Neural cell (in vitro differentiated cells): ENCODE data around the gene ENPEP. TPM values are rescaled to one million over a fixed set of nuclear protein-coding genes. Genes with fewer than 3 reads are reported as not detected.

ENCODE experiments used
- H2AFZ ChIP-seq: fragments of 200-600, 300-800 bp; sonication (generic), shearing (Covaris generic); 2 replicates; pipeline ENCODE4 v1.6.0; 2014; ENCODE audit warnings: low read depth, mild to moderate bottlenecking, antibody characterized with exemption, low read length, moderate library complexity
- H3F3A ChIP-seq: fragments of 200-600 bp; shearing (Covaris generic); 2 replicates; pipeline ENCODE4 v1.6.1; 2016; ENCODE audit warnings: mild to moderate bottlenecking, moderate library complexity, mixed read lengths, antibody characterized with exemption, low read length; ENCODE audit not compliant: insufficient read depth, poor library complexity, severe bottlenecking
- H3K27ac ChIP-seq: fragments of 200-600, 300-800 bp; sonication (generic), shearing (Covaris generic); 2 replicates; pipeline ENCODE4 v1.5.1; 2014; ENCODE audit warnings: mild to moderate bottlenecking, low read length, moderate library complexity
- H3K27me3 ChIP-seq: fragments of 300-800, 200-600 bp; sonication (generic), shearing (Covaris generic); 2 replicates; pipeline ENCODE4 v1.6.0; 2014; ENCODE audit warnings: mild to moderate bottlenecking, low read depth, low read length, moderate library complexity; ENCODE audit not compliant: insufficient read depth
- H3K36me3 ChIP-seq: fragments of 300-800, 200-600 bp; sonication (generic), shearing (Covaris generic); 2 replicates; pipeline ENCODE4 v1.5.1; 2014; ENCODE audit warnings: mild to moderate bottlenecking, antibody characterized with exemption, low read length, moderate library complexity; ENCODE audit not compliant: insufficient read depth
- H3K4me2 ChIP-seq: fragments of 300-800, 200-600 bp; sonication (generic), shearing (Covaris generic); 2 replicates; pipeline ENCODE4 v1.6.0; 2014; ENCODE audit warnings: mild to moderate bottlenecking, low read length
- H3K4me3 ChIP-seq: fragments of 300-800, 200-600 bp; sonication (generic), shearing (Covaris generic); 2 replicates; pipeline ENCODE4 v1.5.1; 2014; ENCODE audit warnings: mild to moderate bottlenecking, low read length, moderate library complexity
- H3K79me2 ChIP-seq: fragments of 200-600 bp; shearing (Covaris generic); replicated peaks from 2 replicates; pipeline ENCODE4 v1.6.0; 2014; ENCODE audit warnings: mild to moderate bottlenecking, low read length, moderate library complexity; ENCODE audit not compliant: insufficient read depth
- H3K9ac ChIP-seq: fragments of 300-800, 200-600 bp; sonication (generic), shearing (Covaris generic); 2 replicates; pipeline ENCODE4 v1.6.1; 2016; ENCODE audit warnings: mild to moderate bottlenecking, low read length, mixed read lengths
- H3K9me2 ChIP-seq: fragments of 200-600 bp; shearing (Covaris generic); 2 replicates; pipeline ENCODE4 v1.6.1; 2016; ENCODE audit warnings: mild to moderate bottlenecking, low read length, mixed read lengths; ENCODE audit not compliant: insufficient read depth
- H3K9me3 ChIP-seq: fragments of 200-600, 300-800 bp; sonication (generic), shearing (Covaris generic); 2 replicates; pipeline ENCODE4 v1.6.1; 2016; ENCODE audit warnings: mild to moderate bottlenecking, mixed run types, low read length, moderate library complexity, mixed read lengths
- H4K20me1 ChIP-seq: fragments of 200-600 bp; shearing (Covaris generic); 2 replicates; pipeline ENCODE4 v1.6.1; 2016; ENCODE audit warnings: mild to moderate bottlenecking, mixed run types; ENCODE audit not compliant: insufficient read depth
- EP300 ChIP-seq: fragments of 450-650 bp; conservative IDR thresholded peaks from 2 replicates; pipeline ENCODE4 v1.6.1; 2014; ENCODE audit warnings: antibody characterized with exemption, mild to moderate bottlenecking, moderate library complexity; ENCODE audit not compliant: poor library complexity, severe bottlenecking
- EZH2 ChIP-seq: fragments of 200-600, 300-800 bp; shearing (Covaris generic), sonication (generic); IDR thresholded peaks from 2 replicates; pipeline ENCODE4 v1.6.1; 2014; ENCODE audit warnings: antibody characterized with exemption, low read length, borderline replicate concordance, mild to moderate bottlenecking; ENCODE audit not compliant: insufficient read depth, poor library complexity, severe bottlenecking
- MXI1 ChIP-seq: fragments of 450-650 bp; conservative IDR thresholded peaks from 2 replicates; pipeline ENCODE4 v1.6.1; 2014; ENCODE audit warnings: antibody characterized with exemption, mild to moderate bottlenecking; ENCODE audit not compliant: poor library complexity, severe bottlenecking
- POLR2AphosphoS5 ChIP-seq: IDR thresholded peaks from 2 replicates; pipeline ENCODE4 v1.6.1; 2012
- RAD21 ChIP-seq: fragments of 450-650 bp; conservative IDR thresholded peaks from 2 replicates; pipeline ENCODE4 v1.6.1; 2014; ENCODE audit warnings: antibody characterized with exemption, mild to moderate bottlenecking, moderate library complexity
- SMC3 ChIP-seq: fragments of 450-650 bp; conservative IDR thresholded peaks from 2 replicates; pipeline ENCODE4 v1.6.1; 2014; ENCODE audit warnings: antibody characterized with exemption, mild to moderate bottlenecking, moderate library complexity; ENCODE audit not compliant: poor library complexity
- TAF1 ChIP-seq: IDR thresholded peaks from 2 replicates; pipeline ENCODE4 v1.6.1; 2012; ENCODE audit warnings: low read depth
- polyA plus RNA-seq: library from polyadenylated mRNA; depleted of rRNA; stranded (reverse); fragments of >200 nt; gene quantifications from 2 replicates; pipeline ENCODE4 v1.2.3, GENCODE V29; 2014
- TF ChIP-seq, protein P1 (sequence below): fragments of 450-650 bp; IDR thresholded peaks from 2 replicates; pipeline ENCODE4 v1.5.1; 2014; ENCODE audit warnings: antibody characterized with exemption, mild to moderate bottlenecking, moderate library complexity; ENCODE audit not compliant: poor library complexity, severe bottlenecking
- TF ChIP-seq, protein P2 (sequence below): IDR thresholded peaks from 2 replicates; pipeline ENCODE4 v1.6.1; 2012; ENCODE audit warnings: borderline replicate concordance

The ENPEP gene
- polyA plus RNA-seq, 1 donor from 2014 or later = 0.06 TPM

DNA sequence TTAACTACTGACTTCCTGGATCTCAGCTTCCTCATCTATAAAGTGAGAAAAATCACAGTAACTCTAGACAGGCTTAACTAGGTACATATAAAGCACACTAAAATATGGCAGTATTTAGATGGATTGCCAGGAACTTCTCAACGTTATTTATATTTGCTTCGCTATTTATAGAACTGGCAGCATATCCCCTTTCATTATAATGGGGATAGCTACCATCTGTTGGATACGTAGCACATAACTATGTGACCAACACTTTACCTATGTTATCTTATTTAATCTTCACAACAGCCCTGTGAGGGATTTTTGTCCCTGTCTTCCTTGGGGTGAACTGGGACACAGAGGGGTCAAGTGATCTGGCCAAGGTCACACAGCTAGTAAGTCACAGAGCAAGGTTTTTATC is 64.6 kb downstream of the ENPEP start:
- H3F3A ChIP-seq = no peaks in the 10 kb centered on the region
- H3K9me3 ChIP-seq = no peaks in the 10 kb centered on the region
- H3K4me2 ChIP-seq = no peak overlapping the region
- H3K9me2 ChIP-seq = no peaks in the 10 kb centered on the region
- H3K27me3 ChIP-seq = no peaks in the 10 kb centered on the region
- H4K20me1 ChIP-seq = no peaks in the 10 kb centered on the region
- no peak for TF ChIP-seq TAF1
- TF ChIP-seq, protein P1, sequence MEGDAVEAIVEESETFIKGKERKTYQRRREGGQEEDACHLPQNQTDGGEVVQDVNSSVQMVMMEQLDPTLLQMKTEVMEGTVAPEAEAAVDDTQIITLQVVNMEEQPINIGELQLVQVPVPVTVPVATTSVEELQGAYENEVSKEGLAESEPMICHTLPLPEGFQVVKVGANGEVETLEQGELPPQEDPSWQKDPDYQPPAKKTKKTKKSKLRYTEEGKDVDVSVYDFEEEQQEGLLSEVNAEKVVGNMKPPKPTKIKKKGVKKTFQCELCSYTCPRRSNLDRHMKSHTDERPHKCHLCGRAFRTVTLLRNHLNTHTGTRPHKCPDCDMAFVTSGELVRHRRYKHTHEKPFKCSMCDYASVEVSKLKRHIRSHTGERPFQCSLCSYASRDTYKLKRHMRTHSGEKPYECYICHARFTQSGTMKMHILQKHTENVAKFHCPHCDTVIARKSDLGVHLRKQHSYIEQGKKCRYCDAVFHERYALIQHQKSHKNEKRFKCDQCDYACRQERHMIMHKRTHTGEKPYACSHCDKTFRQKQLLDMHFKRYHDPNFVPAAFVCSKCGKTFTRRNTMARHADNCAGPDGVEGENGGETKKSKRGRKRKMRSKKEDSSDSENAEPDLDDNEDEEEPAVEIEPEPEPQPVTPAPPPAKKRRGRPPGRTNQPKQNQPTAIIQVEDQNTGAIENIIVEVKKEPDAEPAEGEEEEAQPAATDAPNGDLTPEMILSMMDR = no peak
- TF ChIP-seq, protein P2, sequence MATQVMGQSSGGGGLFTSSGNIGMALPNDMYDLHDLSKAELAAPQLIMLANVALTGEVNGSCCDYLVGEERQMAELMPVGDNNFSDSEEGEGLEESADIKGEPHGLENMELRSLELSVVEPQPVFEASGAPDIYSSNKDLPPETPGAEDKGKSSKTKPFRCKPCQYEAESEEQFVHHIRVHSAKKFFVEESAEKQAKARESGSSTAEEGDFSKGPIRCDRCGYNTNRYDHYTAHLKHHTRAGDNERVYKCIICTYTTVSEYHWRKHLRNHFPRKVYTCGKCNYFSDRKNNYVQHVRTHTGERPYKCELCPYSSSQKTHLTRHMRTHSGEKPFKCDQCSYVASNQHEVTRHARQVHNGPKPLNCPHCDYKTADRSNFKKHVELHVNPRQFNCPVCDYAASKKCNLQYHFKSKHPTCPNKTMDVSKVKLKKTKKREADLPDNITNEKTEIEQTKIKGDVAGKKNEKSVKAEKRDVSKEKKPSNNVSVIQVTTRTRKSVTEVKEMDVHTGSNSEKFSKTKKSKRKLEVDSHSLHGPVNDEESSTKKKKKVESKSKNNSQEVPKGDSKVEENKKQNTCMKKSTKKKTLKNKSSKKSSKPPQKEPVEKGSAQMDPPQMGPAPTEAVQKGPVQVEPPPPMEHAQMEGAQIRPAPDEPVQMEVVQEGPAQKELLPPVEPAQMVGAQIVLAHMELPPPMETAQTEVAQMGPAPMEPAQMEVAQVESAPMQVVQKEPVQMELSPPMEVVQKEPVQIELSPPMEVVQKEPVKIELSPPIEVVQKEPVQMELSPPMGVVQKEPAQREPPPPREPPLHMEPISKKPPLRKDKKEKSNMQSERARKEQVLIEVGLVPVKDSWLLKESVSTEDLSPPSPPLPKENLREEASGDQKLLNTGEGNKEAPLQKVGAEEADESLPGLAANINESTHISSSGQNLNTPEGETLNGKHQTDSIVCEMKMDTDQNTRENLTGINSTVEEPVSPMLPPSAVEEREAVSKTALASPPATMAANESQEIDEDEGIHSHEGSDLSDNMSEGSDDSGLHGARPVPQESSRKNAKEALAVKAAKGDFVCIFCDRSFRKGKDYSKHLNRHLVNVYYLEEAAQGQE = no peak
- no peak for TF ChIP-seq POLR2AphosphoS5
- TF ChIP-seq MXI1 = no peak
- no peak for TF ChIP-seq EP300
- TF ChIP-seq RAD21 = no peak
- TF ChIP-seq EZH2 = no peak
- no peak for TF ChIP-seq SMC3
- H3K36me3 ChIP-seq = no peaks in the 10 kb centered on the region
- no peak overlapping the region for H3K27ac ChIP-seq
- no peak overlapping the region for H3K4me3 ChIP-seq
- H2AFZ ChIP-seq = no peak overlapping the region
- no peaks in the 10 kb centered on the region for H3K79me2 ChIP-seq
- no peak overlapping the region for H3K9ac ChIP-seq

DNA sequence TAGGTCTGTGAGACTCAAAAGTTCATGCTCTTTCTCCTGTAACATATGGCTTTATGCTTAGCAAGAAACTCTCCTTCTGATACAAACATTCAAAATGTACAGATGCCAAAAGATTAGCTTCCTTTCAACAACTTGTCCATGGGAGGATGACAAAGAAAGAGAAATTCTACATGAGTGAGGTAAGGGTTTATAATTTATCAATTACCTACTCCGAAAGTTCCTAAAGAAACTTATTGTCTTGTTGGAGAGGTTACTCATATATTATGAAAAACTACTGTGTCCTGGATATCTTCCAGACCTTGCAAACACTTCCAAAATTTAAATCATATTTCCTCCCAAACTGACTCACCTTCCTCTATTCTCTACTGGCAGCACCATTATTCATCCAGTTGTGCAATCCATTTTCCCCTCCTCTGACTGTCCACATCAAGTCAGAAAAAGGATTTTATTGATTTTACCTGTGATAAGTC is 65.1 kb downstream of the ENPEP start:
- no peak for TF ChIP-seq RAD21
- TF ChIP-seq, protein P2 = no peak
- TF ChIP-seq TAF1 = no peak
- TF ChIP-seq EP300 = no peak
- TF ChIP-seq EZH2 = no peak
- TF ChIP-seq POLR2AphosphoS5 = no peak
- H3K4me2 ChIP-seq = no peak overlapping the region

More for the DNA sequence above, 65.1 kb downstream of the ENPEP start:
- Histone ChIP-seq H3F3A (no peaks in the 10 kb centered on the region), H3K9me3 (no peaks in the 10 kb centered on the region), H3K36me3 (no peaks in the 10 kb centered on the region), H4K20me1 (no peaks in the 10 kb centered on the region), H3K9me2 (no peaks in the 10 kb centered on the region), H3K4me3 (no peak overlapping the region), H2AFZ (no peak overlapping the region), H3K27me3 (no peaks in the 10 kb centered on the region), H3K79me2 (no peaks in the 10 kb centered on the region), H3K9ac (no peak overlapping the region), H3K27ac (no peak overlapping the region)
